HG03039 (cell line): Measurements from ENCODE around the gene SYNGR2.

ENCODE experiments used
- ATAC-seq: cut with Tn5 transposase; IDR thresholded peaks from one replicate; pipeline ENCODE4 v1.9.1; 2021; ENCODE audit warnings: mild to moderate bottlenecking, moderate library complexity; ENCODE audit not compliant: unreplicated experiment

The SYNGR2 gene

DNA sequence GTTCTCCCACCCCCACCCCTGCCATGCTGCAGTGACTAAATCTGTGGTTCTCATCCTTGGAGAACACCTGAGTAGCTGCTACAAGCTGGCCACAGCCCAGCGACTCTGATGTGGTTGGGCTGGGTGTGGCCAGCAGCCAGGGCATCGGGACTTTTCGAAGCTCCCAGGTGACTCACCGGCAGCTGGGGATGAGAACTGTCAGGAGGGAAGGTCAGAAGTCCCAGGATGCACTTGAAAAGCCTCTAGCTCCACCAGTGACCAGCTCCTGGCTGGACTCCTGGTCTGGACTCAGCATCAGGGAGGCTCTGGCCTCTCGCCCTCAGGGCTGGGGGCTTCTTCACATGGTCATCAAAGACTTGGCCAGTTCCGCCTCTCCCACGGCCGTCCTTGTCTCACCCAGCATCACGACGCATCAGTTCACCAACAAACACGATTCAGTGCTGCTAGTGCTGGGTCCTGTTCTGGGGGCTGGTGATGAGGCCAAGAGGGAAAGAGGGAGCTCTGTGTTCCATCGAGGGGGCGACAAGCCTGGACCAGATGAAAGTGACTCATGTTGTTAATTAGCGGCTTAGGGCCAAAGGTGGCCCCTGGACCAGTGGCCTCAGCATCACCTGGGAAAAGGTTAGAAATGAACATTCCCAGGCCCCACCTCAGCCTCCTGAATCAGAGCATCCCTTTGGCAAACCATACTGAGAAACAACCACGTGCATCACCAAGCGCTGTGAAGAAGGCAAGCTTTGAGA, 26.1 kb upstream of the SYNGR2 start:
- no peak for ATAC-seq

DNA sequence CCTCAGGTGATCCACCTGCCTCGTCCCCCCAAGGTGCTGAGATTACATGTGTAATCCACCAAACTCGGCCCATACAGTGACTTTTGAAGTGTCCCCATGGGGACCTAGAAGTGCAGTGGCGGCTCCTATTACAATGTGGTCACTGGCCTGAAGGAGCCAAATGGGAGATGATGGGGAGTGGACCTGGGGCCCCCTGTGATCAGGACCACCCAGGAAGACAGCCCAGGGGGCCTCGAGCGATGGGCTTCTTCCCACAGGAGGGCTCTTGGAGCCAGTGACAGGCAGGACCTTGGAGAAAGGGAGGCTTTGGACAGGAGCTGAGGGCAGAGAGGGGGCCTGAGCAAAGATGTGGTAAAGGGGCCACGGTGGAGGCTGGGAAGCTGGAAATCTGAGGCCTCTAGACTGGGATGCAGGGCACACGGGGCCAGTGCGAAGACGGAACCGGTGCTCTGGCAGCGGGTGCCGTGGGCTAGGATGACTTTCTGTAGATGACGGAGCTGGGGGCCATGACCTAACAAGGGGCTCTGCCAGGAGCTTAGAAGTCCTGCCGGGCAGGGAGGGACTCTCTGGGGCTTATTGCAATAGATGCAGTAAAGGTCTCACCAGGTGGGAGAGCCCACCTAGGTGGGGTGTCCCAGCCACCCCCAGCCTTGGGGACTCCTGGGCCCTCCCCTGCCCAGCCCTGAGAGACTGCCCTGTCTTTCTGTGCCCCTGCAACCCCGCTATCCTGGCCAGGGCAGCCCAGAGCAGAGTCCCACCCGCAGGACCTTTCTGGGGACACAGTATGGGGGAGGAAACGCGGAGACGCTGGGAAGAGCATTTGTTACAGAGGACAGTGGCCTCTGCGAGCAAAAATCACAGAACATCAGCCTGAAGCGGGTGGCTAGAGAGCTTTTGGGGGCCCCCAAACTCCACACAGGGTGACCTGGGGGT, 24.9 kb upstream of the SYNGR2 start:
- ATAC-seq = no peak

DNA sequence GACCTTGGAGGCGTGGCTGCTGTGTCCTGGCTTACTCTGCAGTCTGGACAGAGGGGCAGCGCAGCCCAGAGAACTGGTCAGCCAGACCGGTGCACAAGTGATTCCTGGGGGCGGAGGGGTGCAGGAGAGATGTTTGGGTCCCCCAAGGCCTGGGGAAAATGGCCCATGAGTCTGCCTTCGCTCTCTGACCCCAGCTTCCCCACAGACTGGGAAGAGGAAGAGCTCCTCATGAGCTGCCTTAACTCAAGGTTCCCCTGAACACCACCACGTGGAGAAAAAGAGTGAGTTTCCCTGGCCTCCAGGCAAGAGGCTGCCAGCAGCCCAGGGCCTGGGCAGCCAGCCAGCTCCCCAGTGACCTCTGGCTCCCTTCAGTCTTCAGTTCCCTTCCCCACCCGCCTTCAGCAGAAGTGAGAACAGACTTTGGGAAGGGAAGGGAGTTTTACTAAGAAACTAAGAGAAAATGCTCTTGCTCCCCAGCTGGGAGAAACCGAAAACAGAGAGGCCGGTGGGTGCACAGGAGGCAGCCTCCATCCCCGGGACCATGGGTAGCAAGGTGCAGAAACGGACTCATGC, 24.1 kb upstream of the SYNGR2 start:
- no peak for ATAC-seq

DNA sequence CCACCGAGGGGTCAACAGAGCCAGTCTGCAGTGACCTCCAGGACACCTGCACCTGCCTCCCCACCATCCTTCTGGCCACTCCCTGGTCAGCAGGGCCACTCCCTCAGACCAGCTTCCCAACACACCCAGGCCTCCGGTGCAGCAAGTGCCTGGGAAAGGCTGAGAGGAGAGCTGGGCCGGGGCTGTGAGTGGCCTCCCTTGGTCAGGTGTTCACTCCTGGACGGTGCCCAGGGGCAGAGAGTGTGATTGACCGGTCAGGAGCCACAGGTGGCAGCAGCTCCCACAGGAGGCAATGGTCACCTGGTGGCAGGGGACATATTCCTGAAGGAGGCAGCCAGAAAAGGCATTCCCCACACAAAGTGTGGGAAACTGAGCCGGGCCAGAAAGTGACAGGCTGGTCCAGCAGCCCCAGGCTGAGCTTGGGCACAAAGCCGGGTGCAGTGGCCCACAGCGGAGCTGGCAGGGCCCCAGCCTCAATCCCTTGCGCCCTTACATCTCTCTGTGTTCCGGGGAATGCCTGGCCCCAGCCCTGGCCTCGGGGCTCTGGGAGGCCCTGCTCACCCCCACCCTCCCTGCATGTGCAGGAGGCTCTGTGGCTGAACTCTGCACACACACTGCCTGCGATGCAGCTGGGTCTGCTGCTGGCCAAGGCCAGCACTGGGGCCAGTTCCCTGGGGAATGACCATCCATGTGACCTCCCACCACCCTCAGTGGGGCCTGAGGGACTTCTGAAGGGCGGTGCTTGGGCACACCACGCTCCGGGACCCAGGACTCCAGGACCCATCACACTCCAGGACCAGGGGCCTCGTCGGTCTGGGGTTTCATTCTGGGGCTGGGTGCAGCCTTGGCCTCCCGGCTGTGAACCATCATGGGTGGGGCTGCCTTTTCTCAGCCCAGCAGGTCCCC, 23.4 kb upstream of the SYNGR2 start:
- ATAC-seq = no peak

DNA sequence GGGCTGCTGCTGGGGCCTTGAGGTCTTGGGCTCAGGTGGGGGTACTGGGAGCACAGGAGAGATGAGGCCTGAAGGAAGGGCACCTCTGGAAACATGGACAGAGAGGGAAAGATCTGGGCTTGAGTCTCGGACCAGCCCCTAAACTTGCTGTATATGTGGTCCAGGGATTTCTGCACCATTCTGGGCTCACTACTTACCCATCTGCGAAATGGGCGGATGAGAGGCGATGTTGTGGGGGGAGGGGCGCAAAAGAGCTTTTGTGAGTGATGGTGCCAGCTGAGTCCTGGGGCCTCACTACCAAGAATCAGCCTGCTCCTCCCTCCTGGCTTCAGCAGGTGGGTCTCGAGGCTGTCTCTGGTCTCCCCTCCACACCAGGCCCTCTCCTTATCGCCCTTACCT, 21.9 kb upstream of the SYNGR2 start:
- ATAC-seq = no peak

DNA sequence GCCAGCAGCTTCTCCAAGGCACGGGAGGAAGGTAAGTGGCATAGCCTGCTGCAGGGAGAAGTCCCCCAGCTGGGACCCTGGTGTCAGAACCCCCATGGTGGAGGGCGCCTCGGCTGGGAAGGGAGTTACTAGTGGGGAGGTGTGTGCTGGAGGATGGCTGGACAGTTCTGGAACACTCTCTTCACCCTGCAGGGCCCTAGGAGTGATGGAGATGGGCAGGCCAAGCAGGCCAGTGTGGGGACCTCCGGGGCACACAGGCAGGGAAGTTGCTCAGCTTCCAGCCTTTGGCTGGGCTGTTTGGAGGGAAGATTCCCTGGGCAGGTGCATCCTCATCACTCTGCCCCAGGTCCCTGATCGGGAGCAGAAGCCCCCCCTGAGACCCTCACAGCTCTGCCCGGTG, 21.5 kb upstream of the SYNGR2 start:
- ATAC-seq = no peak

DNA sequence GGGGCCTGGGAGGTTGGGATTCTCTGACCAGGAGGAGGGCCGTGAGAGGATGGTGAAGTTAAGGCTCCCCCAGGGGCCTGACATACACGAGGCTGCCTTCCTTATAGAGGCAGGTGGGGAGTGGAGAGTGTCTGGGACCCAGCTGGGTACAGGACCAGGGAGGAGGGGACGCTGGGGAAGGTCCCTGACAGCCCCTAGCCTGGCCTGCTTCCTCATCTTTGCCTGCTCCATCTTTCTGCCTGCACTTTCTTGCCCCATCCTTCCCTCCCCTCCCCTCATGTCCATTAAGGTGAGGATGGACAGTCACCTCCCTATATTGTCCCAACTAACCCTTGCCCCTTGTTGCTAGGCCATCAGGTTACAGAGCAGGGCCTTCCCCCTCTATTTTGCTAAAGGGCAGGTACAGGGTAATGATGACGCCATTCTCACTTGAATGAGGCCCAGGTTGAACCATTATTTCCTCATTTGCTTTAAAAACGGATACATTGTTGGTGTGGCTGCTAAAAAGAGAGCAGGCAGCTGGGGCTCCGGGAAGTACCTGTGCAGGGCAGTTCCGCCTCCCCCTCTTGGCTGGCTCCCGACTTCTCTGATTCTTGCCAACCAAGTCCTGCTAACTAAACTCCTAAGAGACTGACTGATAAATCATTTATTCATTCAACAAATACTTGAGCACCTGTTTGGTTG, 20.9 kb upstream of the SYNGR2 start:
- ATAC-seq = no peak

DNA sequence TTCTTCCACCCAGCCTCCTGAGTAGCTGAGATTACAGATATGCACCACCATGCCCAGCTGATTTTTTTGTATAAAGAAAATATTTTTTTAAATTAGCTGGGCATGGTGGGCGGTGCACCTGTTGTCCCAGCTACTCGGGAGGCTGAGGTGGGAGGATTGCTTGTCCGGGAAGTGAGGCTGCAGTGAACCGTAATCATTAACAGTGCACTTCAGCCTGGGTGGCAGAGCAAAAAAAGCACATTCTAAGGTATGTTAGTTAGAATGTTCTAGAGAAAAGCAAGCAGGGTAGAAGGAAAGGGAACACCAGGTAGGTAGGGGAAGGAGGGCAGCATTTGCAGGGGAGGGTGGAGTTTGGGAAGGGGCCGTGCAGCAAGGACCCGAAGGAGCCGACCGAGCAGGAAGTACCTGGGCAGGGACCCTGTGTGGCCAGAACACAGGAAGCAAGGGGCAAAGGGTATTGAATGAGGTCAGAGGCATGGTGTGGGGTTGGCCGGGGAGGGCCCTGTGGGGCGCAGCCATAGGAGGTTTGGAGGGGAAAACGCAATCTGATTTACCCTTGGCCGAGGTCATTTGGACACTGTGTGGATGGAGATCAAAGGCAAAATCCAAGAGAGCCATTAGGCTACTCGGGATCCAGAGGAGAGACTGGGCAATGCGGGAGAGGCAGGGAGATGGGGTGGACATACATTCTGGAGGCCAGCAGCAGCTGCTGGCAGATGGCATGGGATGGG, 19.9 kb upstream of the SYNGR2 start:
- ATAC-seq = no peak

DNA sequence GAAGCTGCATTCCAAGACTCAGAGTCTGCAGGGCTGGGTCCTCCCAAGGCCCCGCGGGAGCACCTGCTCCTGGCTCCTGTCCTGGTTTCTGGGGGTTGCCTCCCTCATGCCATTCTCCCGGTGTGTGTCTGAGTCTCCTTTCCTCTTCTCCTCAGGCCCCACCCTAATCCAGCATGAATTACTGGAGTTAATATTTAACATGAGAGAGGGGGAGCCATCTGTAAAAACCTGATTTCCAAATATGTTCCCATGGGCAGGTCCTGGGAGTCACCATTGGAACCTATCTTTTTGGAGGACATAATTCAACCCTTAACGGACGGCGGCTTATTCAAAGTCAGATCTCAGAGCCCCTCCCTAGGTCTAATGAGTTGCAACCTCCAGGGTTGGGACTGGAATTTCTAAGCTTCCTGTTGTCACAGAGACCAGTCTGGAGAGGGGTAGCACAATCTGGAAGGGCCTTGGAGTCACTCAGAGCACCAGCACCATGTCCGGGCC, 16.8 kb upstream of the SYNGR2 start:
- ATAC-seq = no peak

DNA sequence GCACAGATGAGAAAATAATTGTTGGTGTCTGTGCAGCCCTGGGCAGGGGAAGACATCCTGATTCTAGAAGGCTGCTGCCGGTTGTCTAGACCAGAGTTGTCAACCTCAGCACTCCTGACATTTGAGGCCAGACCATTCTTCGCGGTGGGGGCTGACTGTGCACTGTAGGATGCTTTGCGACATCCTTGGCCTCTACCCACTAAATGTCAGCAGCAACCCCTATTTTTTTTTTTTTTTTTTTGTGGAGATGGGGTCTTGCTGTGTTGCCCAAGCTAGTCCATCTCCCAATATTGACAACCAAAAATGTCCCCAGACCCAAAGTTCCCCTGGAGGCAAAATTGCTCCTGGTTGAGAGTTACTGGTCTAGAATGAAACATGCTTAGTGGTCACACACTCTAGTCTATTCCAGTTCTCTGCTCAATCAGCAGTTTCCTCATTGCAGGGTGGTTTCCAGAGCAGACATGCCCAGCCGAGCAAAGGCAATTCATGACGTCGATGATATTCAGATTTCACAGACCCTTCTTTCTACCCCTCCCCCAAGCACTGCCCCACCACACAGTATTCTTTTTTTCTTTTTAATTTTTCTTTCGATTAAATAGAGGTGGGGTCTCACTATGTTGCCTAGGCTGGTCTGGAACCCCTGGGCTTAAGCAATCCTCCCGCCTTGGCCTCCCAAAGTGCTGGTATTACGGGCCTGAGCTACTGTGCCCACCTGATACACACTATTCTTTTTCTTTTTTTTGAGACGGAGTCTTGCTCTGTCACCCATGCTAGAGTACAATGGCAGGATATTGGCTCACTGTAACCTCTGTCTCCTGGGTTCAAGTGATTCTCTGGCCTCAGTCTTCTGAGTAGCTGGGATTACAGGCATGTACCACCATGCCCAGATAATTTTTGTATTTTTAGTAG, 13.2 kb upstream of the SYNGR2 start:
- no peak for ATAC-seq

DNA sequence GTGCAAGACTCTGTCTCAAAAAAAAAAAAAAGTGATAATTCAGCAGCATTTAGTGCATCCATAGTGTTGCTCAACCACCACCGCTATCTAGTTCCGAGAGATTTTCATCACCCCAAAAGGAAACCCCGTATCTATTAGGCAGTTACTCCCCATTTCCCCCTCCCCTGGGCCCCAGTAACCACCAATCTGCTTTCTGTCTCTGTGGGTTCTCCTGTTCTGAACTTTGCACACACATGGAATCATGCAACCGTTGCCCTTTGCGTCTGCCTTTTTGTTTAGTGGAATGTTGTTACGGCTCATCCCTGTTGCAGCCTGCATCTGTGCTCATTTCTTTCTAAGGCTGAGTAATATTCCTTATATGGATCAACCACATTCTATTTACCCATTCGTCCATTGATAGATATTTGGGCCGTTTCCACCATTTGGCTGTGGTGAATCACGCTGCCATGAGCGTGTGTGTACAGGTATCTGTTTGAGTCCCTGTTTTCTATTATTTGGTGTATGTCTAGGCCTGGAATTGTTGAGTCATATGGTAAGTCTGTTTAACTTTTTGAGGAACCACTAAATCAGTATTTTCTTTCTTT, 8.7 kb upstream of the SYNGR2 start:
- ATAC-seq = no peak

DNA sequence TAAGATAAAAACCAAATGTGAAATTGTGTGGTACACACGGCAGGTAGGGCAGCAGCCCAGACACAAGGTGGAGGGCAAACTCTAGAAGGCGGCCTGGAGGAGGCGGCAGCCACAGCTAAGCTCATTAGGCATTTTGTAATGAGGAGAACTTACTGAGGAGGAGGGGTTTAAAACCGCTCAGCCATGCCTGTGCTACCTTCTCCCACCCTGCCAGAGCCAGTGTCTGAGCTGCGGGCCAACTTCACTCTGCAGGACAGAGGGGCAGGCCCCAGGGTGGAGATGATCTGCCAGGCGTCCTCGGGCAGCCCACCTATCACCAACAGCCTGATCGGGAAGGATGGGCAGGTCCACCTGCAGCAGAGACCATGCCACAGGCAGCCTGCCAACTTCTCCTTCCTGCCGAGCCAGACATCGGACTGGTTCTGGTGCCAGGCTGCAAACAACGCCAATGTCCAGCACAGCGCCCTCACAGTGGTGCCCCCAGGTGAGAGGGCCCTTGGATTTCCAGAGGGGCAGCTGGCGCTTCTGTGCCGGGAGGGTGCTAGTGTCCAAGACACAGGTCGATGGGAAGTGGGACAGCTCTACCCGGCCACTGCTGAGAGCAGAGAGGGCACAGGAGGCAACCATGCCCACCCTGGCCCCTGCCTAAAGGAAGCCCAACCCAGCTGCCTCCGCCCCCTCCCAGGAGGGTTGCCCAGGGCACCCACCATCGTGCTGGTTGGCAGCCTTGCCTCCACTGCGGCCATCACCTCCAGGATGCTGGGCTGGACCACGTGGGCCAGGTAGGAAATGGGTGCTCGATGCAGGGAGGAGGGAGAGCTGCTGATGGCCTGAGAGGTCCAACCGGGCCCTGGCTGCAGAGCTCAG, 4.3 kb upstream of the SYNGR2 start:
- no peak for ATAC-seq

DNA sequence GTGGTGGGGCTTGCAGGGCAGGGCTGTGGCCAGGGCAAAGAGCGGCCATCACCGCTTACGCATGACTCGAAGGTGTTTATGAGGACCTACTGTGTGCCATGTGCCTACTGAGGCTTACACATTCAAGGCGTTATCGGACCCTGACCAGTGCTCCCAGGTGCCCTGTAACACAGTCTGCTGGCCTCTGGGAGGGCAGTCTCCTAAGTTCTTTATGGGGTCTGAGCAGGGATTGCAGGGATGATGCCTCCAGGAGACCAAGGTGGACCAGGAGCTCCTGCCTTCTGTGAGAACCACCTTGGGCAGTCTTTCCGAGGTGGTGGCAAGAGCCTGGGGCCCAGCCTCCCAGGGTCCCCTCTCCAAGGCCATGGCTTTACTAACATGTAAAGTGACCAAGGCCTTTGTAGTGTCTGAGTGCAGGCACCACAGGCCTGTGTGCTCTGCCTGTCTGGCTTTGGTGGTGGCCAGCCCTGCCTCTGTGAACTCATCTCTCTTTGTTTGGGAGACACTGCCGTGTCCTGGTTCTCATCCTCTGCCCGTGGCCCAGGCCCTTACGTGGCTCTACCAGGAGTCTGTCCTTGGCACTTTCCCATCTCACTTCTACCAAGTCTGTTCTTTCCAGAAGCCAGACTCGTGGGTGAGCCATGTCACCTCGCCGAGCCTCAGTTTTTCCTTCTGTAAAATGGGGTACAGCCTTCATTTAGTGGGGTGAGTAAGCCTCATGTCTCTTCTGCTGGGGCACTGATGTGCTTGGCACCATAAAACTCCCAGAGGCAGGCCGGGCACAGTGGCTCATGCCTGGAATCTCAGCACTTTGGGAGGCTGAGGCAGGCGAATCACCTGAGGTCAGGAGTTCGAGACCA, 3.4 kb upstream of the SYNGR2 start:
- no peak for ATAC-seq

DNA sequence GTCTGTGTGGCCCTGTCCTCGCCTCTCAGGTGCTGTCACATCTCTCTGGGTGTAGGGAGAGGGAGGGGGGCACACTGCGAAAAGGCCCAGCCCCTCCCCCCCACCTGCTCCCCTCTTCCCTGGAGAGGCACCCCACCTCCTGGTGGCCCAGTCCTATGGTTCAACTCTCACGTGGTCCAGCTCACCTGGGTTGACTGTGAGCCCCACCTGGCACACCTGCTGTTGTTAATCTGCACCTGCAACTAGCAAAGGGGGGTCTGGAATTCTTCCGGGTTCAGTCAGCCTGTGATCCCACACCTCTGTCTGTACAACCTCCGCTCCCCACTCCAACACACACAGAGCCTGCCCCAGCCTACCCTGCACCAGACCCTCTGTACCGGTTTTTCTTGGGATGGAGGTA, 2.0 kb upstream of the SYNGR2 start:
- no peak for ATAC-seq

DNA sequence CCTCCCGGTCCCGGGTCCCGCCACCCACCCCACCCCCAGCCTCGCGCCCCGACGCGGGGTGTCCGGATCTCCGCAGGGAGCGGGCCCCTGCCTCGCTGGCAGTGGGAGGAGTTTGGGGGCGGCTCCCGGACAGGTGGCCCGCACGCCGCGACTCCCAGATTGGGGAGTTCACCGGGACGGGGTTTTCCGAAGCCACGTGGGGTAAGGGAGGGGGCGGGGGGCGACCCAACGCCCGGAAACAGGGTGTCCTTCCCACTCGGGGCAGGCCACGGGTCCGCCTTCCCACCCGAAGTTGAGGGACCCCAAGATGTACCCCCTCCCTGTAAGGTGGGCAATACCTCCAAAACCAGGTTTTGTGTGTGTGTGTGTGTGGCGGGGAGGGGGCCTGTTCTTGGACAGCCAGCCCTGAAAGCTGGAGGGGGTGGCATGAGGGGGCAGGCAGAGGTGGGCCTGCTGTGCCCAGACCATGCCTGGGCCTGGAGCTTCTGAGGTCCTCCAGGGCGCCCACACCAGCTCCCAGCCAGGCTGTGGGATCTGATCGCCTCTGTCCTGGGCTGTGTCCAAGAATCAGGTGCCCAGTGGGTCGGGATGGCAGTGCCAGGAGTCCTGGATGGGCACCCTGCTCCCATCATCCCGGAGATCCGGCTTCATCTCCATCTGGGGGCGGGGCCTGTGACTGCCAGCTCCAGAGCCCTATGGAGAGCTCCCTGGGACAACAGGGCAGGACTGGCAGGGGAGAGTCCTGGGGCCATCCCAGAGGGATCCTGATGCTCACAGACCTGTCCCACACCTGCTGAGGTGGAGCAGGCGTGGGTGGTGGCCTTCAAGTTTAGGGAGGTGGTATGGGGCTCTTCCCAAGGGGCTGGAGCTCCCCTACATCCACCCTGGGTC, 767 bp downstream of the SYNGR2 start:
- no peak for ATAC-seq
